Stomach (tissue), 9 donors: ENCODE results near the gene CDH23. TPM values are rescaled to one million over a fixed set of nuclear protein-coding genes. Genes with fewer than 3 reads are reported as not detected.

Source experiments
- DNase-seq, 2 donors: peaks; one replicate each; pipeline versions ENCODE4 v3.0.0 to v3.0.0-alpha.2; 2013 to 2019
- H3K27ac ChIP-seq, 5 donors: fragments of 200-600 bp in 4 of 5; sonication (generic) in 4 of 5; one replicate each; pipeline ENCODE4 v1.5.1; 2013 to 2019; ENCODE audit warnings: mild to moderate bottlenecking in 1 of 5, moderate library complexity in 1 of 5
- H3K27me3 ChIP-seq, 3 donors: fragments of 200-600 bp; sonication (generic); one replicate each; pipeline ENCODE4 v1.5.1; 2017 to 2019; ENCODE audit warnings: mixed run types in 1 of 3
- H3K36me3 ChIP-seq, 4 donors: fragments of 200-600 bp; sonication (generic); 1 replicate in 3 of 4; 2 replicates in 1 of 4; pipeline ENCODE4 v1.5.1; 2016 to 2019
- H3K4me1 ChIP-seq, 4 donors: fragments of 200-600 bp; sonication (generic); one replicate each; pipeline ENCODE4 v1.5.1; 2016 to 2019
- H3K4me3 ChIP-seq, 4 donors: fragments of 200-600 bp; sonication (generic) in 3 of 4; one replicate each; pipeline ENCODE4 v1.5.1; 2016 to 2019; ENCODE audit warnings: mild to moderate bottlenecking in 1 of 4
- H3K9me3 ChIP-seq, 4 donors: fragments of 200-600 bp; sonication (generic); one replicate each; pipeline ENCODE4 v1.5.1; 2016 to 2019
- EP300 ChIP-seq: sonication (generic); formaldehyde crosslinking; IDR thresholded peaks from one replicate; pipeline ENCODE4 v1.6.1; 2017; ENCODE audit warnings: antibody characterized with exemption
- POLR2A ChIP-seq, 4 donors: fragments of 450-650 bp; IDR thresholded peaks; one replicate each; pipeline ENCODE4 v1.6.1; 2016; ENCODE audit warnings: antibody characterized with exemption in 4 of 4, control low read depth in 2 of 4, mild to moderate bottlenecking in 1 of 4, moderate library complexity in 1 of 4
- POLR2AphosphoS5 ChIP-seq, 3 donors: sonication (generic); formaldehyde crosslinking; IDR thresholded peaks; one replicate each; pipeline ENCODE4 v1.6.1; 2016; ENCODE audit warnings: antibody characterized with exemption in 3 of 3
- WGBS, 5 donors: extraction: QIAGEN DNeasy Blood & Tissue Kit in 3 of 5; methylation state at CpG; one replicate each; pipeline versions ENCODE4 v1.1.5 to v1.1.7; 2013 to 2018; 5-methylcytosine and 5-hydroxymethylcytosine counted together
- intact Hi-C: fragments of 100-400 bp; cut with DNase I; formaldehyde crosslinking; loops from one replicate; pipeline ENCODE4 v1.15.1; 2023; ENCODE audit warnings: low total_unique reads
- polyA plus RNA-seq, 3 donors: library from polyadenylated mRNA; stranded (reverse); fragments of 200-250 nt; gene quantifications; one replicate each; pipeline ENCODE4 v1.2.3, GENCODE V29; 2013
- total RNA-seq, 5 donors: library from RNA; depleted of rRNA; stranded (reverse); fragments of >200 nt; gene quantifications; one replicate each; pipeline versions ENCODE4 v1.1.0 to v1.2.3, GENCODE V29; 2014 to 2016
- TF ChIP-seq, protein P1 (sequence below), 7 experiments: fragments of 450-650 bp in 4 of 7; fragments of 200-600 bp in 3 of 7; sonication (generic) in 3 of 7; IDR thresholded peaks; one replicate each; pipeline ENCODE4 v1.5.1; 2016 to 2019; ENCODE audit warnings: antibody characterized with exemption in 7 of 7, control low read depth in 2 of 7, mild to moderate bottlenecking in 1 of 7
- donor health status: healthy with polysubstance abuse.
- donor health status: Bipolar disorder and iron deficiency.
- donor health status: healthy.

The CDH23 gene
- total and polyA plus RNA-seq, 8 donors, result 0.31 to 8.2 (median 2.2) TPM

GRCh38 chr10:71435571-71436267 is 39.0 kb downstream of the CDH23 start:
- no peak for DNase-seq
- no peaks in the 10 kb centered on the region for H3K27me3 ChIP-seq
- H3K4me3 ChIP-seq, result no peak overlapping the region
- no peak overlapping the region for H3K27ac ChIP-seq
- TF ChIP-seq POLR2AphosphoS5 (IDR thresholded peaks at IDR 0.05) (no peak), POLR2A (IDR thresholded peaks at IDR 0.05) (no peak), EP300 (no peak)
- TF ChIP-seq, protein P1, sequence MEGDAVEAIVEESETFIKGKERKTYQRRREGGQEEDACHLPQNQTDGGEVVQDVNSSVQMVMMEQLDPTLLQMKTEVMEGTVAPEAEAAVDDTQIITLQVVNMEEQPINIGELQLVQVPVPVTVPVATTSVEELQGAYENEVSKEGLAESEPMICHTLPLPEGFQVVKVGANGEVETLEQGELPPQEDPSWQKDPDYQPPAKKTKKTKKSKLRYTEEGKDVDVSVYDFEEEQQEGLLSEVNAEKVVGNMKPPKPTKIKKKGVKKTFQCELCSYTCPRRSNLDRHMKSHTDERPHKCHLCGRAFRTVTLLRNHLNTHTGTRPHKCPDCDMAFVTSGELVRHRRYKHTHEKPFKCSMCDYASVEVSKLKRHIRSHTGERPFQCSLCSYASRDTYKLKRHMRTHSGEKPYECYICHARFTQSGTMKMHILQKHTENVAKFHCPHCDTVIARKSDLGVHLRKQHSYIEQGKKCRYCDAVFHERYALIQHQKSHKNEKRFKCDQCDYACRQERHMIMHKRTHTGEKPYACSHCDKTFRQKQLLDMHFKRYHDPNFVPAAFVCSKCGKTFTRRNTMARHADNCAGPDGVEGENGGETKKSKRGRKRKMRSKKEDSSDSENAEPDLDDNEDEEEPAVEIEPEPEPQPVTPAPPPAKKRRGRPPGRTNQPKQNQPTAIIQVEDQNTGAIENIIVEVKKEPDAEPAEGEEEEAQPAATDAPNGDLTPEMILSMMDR (IDR thresholded peaks at IDR 0.05), result no peak
- WGBS, 5 donors, result 61 to 80% (median 76%) methylated on average over 4 to 6 of the region's 6 CpGs
- peaks cover 0 to 15% (median 0%) of the 10 kb centered on the region in 4 donors for H3K4me1 ChIP-seq
- intact Hi-C loops, result no loop called here
- H3K36me3 ChIP-seq, result no peaks in the 10 kb centered on the region
- no peaks in the 10 kb centered on the region for H3K9me3 ChIP-seq

DNA sequence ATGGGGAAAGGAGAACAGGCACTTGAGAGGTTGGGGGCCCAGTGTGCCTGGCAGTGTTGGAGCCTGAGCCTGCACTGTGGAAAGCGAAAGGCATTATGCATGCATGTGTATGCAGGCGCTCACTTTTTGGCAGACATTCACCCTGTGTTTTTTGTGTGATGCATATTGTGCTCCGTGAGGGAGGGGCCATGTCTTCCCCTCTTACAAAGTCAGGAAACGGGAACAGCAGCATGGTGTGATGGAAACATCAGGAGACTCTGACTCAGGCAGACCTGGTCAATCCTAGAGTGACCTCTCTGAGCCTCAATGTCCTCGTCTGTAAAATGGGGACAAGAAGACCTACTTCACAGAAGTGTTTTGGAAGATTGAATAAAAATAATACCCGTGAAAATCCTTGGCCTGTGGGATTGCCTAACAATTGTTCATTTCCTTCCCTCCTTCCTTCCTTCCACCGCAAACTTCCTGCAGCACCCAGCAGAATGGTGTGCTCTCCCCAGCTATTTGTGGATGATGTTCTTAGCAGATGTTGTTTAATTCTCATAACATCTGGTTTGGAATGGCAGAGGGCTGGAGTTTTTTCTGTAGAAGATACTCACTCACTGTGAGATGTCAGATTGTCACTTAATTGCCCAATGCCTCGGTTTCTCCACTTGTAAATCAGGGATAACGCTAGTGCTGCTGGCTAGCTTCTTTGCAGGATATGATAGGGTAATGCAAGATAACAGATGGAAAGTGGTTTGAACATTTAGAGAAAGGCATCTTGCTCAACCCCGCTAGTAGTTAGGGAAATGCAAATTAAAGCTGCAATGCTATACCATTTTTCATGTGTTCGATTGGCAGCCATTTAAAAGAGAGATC is 39.8 kb downstream of the CDH23 start:
- peak in 1 of 2 donors; percentile 65 for DNase-seq
- intact Hi-C loops, result no loop called here
- no peaks in the 10 kb centered on the region for H3K27me3 ChIP-seq
- WGBS, 5 donors, result 77 to 87% (median 80%) methylated on average over 9 to 11 of the region's 11 CpGs
- peaks cover 0 to 15% (median 0%) of the 10 kb centered on the region in 4 donors for H3K4me1 ChIP-seq
- H3K4me3 ChIP-seq, result no peak overlapping the region
- no peaks in the 10 kb centered on the region for H3K9me3 ChIP-seq
- H3K36me3 ChIP-seq, result no peaks in the 10 kb centered on the region
- TF ChIP-seq, protein P1 (IDR thresholded peaks at IDR 0.05), result no peak
- TF ChIP-seq POLR2A (IDR thresholded peaks at IDR 0.05) (no peak), EP300 (no peak), POLR2AphosphoS5 (IDR thresholded peaks at IDR 0.05) (no peak)
- H3K27ac ChIP-seq, result no peak overlapping the region

- no peaks in the 10 kb centered on the region for H3K9me3 ChIP-seq
- WGBS, 5 donors, result 79 to 84% (median 83%) methylated on average over 4 of the region's 4 CpGs
- no peaks in the 10 kb centered on the region for H3K27me3 ChIP-seq
- peaks cover 0 to 15% (median 0%) of the 10 kb centered on the region in 4 donors for H3K4me1 ChIP-seq
- DNase-seq, result peak in 1 of 2 donors; percentile 71
- H3K36me3 ChIP-seq, result no peaks in the 10 kb centered on the region
- intact Hi-C loops, result no loop called here
- H3K4me3 ChIP-seq, result no peak overlapping the region
- TF ChIP-seq, protein P1 (IDR thresholded peaks at IDR 0.05), result no peak
- TF ChIP-seq POLR2A (IDR thresholded peaks at IDR 0.05) (no peak), POLR2AphosphoS5 (IDR thresholded peaks at IDR 0.05) (no peak), EP300 (no peak)
- H3K27ac ChIP-seq, result no peak overlapping the region
Observed at GRCh38 chr10:71437537-71438092, 40.9 kb downstream of the CDH23 start.

- Histone ChIP-seq H3K4me1 (peaks cover 0 to 15% (median 0%) of the 10 kb centered on the region in 4 donors), H3K36me3 (no peaks in the 10 kb centered on the region), H3K9me3 (no peaks in the 10 kb centered on the region), H3K27ac (no peak overlapping the region), H3K4me3 (no peak overlapping the region), H3K27me3 (no peaks in the 10 kb centered on the region)
- intact Hi-C loops, result no loop called here
- no peak for DNase-seq
- WGBS, 5 donors, result 71 to 93% (median 91%) methylated on average over 3 of the region's 3 CpGs
- TF ChIP-seq POLR2A (IDR thresholded peaks at IDR 0.05), result no peak
- TF ChIP-seq EP300, result no peak
- TF ChIP-seq, protein P1 (IDR thresholded peaks at IDR 0.05), result no peak
- no peak for TF ChIP-seq POLR2AphosphoS5 (IDR thresholded peaks at IDR 0.05)
Observed at GRCh38 chr10:71438761-71439160, 42.0 kb downstream of the CDH23 start.
